DLD1 (cell line): ENCODE results near the gene ISOC2.

Source experiments
- in situ Hi-C: cut with HindIII; loops from 2 replicates; pipeline ENCODE4 v1.10.0; 2017; ENCODE audit warnings: low sequenced_read_pairs

The ISOC2 gene

DNA sequence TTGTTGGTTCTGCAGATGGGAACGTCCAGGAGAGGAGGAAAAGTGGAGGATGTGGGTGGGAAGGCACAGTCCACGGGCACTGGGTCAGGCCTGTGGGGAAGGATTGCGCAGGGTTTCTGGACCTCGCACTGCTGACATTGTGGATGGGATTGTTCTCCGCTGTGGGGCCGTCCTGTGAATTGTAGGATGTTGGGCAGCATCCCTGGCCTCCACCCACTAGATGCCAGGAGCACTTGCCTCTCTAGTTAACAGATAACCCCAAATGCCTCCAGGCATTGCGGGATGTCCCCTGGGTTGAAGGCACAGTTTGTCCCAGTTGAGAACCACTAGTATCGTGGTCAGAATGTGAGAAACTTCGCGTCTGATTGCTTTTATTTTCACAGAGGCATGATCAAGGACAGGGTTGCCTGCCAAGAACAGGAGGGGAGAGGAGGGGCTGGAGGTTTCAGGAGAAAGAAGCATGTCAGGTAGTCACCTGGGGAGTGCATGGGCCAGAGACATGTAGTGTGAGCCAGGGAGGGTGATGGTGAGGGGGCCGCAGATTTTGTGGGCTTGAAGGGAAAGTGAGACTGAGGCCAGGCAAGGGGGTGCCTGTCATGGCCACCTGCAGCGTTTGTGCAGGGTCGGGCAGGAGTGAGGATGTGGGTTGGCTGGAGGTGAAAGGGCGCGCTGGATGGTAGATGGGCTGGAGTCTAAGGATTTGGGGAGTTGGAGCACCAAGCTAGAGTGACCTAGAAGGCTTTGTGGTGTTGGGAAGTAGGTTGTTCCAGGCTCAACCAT, 18.2 kb upstream of the ISOC2 start:
- in situ Hi-C loops = no loop called here

DNA sequence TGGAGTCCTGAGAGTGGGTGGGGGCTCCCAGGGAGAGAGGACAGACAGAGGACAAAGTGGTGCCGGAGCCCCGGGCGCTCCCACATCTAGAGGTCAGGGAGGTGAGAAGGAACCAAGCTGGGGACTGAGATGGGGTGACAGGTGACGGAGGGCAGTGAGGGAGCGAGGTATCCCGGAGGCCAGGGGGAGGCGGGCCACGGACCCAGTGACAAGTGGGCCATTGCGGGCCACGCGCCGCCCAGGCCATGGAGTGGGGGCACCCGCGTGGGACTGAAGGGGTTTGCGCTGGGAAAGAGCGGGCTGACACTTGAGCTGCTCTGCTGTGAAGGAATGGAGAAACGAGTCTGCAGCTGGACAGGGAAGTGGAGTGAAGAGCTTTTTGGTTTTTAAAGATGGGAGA, 17.6 kb upstream of the ISOC2 start:
- in situ Hi-C loops = no loop called here

- in situ Hi-C loops = no loop called here
Measured at GRCh38 chr19:55478364-55478763, 16.9 kb upstream of the ISOC2 start.

- in situ Hi-C loops = no loop called here
Measured at GRCh38 chr19:55477905-55478304, 16.5 kb upstream of the ISOC2 start.

DNA sequence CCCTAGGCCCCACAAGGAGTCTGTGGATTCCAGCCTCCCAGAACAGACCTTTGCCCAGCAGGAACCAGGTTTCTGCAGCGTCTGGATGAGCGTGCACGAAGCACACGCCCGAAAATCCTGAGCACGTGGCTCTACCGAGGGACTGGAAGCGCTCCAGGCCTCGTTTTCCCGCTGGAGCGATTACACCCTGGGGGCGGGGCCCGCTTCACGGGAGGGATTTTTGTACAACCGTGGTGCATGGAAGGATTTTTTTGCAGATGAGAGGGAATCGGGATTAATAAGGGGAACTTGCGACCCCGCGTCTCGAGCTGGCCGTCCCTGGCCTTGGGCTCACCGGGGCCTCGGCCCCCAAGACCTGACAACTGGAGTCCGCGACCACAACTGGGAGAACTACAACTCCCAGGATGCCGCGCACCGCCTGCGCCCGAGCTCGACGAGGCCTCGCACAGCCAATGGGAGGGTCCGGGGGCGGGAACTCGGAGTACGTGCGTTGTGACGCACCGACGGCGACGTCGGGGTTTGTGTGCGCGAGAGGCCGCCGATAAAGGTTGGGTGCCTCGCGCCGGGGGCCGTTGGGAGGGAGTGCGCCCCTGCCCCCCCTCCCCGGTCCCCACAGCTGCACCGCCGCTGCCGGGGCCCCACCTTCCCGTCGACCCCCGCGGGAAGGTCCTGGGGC, 14.8 kb upstream of the ISOC2 start, which contains the start of gene ZNF628:
Gene ZNF628 (plus strand): TSS at position 518 of the 676 bp plus-strand sequence. CDS start 3,294 bp downstream, outside the sequence.
- in situ Hi-C loops = no loop called here

- in situ Hi-C loops = no loop called here
Measured at GRCh38 chr19:55474269-55475265, 13.1 kb upstream of the ISOC2 start.

DNA sequence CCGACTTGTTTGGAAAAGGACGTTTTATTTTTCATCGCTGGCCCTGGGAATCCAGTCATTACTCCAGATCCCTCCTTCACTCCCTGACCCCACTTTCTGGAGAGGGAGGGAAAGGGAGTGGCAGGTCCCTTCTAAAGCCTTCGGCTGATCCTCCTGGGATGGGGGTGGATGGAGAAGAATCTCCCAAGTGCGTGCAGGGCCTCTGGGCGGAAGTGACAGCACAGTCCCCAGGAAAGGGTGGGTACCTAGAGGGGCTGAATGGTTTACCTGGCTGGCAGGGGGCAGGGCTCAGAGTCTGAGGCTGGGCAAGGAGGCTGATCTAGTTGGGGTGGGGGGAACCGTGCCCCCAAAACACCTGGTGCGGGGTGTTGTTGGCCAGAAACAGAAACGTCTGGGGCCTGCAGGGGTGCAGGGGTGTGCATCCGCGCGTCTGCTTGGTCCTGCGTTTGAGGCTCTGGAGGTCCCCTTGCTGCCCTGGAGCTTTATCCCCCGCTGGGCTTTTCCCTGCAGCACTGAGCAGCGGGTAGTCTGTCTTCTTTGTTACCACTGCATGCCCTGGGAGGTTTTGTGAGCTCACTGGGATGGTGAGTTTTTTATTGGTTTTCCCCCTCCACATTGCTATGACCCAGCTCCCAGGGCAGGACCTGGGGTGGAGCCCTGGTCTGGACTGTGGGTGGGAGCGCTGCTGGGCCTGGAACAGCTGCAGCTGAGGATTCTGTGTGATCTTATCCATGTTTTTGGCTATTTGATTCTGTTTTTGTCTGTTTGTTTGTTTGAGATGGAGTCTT, 12.0 kb upstream of the ISOC2 start:
- in situ Hi-C loops = no loop called here

GRCh38 chr19:55472463-55472862, 11.0 kb upstream of the ISOC2 start:
- in situ Hi-C loops = no loop called here

DNA sequence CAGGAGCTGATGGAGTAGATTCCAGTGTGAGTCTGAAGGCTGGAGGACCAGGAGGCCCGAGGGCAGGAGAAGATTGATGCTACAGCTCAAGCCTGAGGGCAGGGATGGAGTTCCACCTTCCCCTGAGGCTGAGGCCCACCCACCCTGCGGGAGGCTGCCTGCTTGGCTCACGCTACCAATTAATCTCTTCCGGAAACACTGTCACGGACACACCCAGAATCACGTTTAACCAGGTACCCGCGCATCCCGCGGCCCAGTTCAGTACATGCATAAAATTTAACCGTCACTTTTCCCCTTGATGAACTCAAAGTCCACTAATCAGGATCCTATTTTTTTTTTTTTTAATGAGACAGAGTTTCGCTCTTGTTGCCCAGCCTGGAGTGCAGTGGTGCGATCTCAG, 9.8 kb upstream of the ISOC2 start:
- in situ Hi-C loops = no loop called here

GRCh38 chr19:55468054-55468393, 6.6 kb upstream of the ISOC2 start:
- in situ Hi-C loops = no loop called here

DNA sequence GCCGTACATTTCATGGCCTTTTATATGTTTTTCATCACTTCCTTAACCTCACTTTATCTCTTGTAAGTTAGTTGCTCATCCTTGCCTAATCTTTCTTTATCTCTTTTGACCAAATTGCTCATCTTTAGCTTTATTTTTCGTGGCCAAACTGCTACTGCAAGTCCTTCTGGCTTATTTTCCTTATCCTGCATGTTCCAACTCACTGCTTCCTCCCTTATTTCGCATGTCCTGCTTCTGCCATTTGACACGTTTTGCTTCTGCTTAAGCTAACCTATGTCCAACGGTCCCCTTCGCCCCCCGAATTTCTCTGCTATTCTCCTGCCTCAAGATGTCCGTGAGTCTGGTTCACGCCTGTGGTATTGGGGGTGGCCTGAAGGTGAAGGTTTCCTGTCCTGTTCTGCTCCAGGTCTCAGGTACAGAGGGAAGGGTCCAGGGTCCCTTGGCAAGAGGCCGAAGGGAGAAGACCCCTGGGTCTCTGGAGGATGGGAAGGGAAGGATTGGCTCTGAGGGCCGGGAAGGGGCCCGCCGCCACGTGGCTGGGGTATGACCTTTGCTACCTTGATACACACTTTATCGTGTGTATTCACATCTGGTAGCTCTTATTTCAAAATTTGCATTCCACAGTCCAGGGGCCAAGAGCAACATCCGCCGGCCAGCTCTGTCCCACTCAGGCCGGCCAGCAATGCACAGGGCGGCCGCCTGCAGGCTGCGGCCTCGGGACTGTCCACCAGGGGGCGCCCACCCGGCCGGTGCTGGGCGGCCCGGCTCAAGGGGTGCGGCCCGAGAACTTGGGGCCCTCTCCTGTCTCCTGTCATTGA, 6.0 kb upstream of the ISOC2 start:
- in situ Hi-C loops = no loop called here

- in situ Hi-C loops = no loop called here
Measured at GRCh38 chr19:55466241-55466614, 4.8 kb upstream of the ISOC2 start.

GRCh38 chr19:55465460-55466240, 4.2 kb upstream of the ISOC2 start:
- in situ Hi-C loops = no loop called here

GRCh38 chr19:55464662-55465054, 3.2 kb upstream of the ISOC2 start, which contains the start of gene C19orf85:
Gene C19orf85 (minus strand): TSS chr19:55464751. CDS start chr19:55464554, 197 bp downstream.
- in situ Hi-C loops = no loop called here

DNA sequence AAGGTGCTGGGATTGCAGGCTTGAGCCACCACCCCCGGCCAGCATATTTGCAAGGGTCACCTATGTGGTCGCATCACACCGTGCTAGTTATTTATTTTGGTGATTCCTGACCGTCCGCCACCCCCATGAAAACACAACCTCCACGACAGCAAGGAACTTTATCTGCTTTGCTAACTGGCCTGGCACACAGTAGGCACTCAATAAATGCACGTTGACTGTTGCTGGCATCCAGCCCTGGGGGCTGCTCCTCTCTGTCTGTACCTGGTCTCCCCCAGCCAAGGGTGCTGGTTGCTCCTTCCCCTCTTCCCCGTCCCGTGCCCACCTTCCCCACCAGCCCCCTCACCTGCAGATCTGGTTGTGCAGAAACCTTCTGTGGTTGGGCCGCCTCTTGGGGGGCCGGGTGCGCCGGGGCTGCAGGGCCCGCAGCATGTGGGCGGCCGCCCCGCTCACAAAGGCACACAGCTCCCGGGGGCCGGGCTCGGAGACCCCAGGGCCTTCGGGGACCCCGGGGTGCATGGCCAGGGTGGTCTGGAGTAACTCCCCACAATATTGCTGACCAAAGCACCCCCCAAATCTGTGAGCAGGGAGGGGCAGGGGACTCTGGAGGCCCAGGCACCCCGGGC, 2.7 kb upstream of the ISOC2 start:
- in situ Hi-C loops = no loop called here

DNA sequence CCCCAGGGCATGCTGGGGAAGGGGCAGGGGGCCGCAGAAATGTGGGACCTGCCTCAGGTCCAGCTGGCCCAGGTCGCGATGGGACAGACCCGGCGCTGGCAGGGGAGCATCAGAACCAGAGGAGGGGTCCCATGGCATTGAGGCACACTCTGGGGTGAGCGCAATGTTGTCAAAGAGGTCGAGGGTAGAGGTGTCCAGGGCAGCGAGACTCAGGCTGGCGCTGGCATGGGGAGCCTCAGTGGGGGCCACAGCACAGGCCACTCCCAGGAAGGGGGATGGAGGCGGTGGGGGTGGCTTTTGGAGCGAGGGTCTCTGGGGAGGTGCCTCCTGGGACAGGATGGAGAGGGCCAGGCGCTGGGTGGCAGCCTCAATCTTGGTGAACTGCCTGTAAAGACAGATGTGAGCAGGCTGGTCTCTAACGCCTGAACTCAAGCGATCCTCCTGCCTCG, 2.2 kb upstream of the ISOC2 start:
- in situ Hi-C loops = no loop called here

- in situ Hi-C loops = no loop called here
Measured at GRCh38 chr19:55462722-55463121, 1.3 kb upstream of the ISOC2 start.

GRCh38 chr19:55461974-55462626, 658 bp upstream of the ISOC2 start:
- in situ Hi-C loops = no loop called here
